Measurements from ENCODE around the gene ZBTB2.

- no peak for TF ChIP-seq CTCF (IDR thresholded peaks at IDR 0.05; ENCODE audit: low read depth, low read length, poor library complexity, severe bottlenecking)
- no peak for TF ChIP-seq EZH2phosphoT487 (IDR thresholded peaks at IDR 0.05; ENCODE audit: borderline replicate concordance, low read length)
These were observed 33.5 kb downstream of the ZBTB2 start for GRCh38 chr6:151357758-151358436.

Data from DOHH2 (cell line).